GM12878 (cell line): ENCODE results near the gene PCDHA1. TPM values are rescaled to one million over a fixed set of nuclear protein-coding genes. Genes with fewer than 3 reads are reported as not detected.
A peak's percentile ranks its signal among the peaks of the same experiment; 100 is the strongest.

Source experiments
- ATAC-seq: fragments of 200-7000 bp; cut with Tn5 transposase; 3 replicates; pipeline ENCODE4 v1.9.1; 2020; ENCODE audit warnings: mild to moderate bottlenecking, moderate library complexity
- BruUV-seq: library from RNA; stranded (reverse); fragments of 400-500 nt; replicated peaks from 2 replicates; lab custom pipeline; 2021; lab: Mats Ljungman, UMichigan
- CTCF ChIA-PET: fragments of 300-600 bp; sonication (Branson Sonifier 250); formaldehyde crosslinking; extraction: SDS; loops from one replicate; lab custom pipeline; 2021; ENCODE audit warnings: inconsistent platforms; lab: Yijun Ruan, JAX
- POLR2A ChIA-PET: fragments of 350-600 bp; formaldehyde crosslinking; extraction: SDS; loops from one replicate; lab custom pipeline; 2021; ENCODE audit warnings: inconsistent platforms; lab: Charles Lee
- RAD21 ChIA-PET: fragments of 300-600 bp; sonication (Branson Sonifier 250); formaldehyde crosslinking; loops from one replicate; lab custom pipeline; 2023; ENCODE audit warnings: antibody characterized with exemption; ENCODE audit not compliant: unreplicated experiment; lab: Charles Lee
- SMC1A ChIA-PET: fragments of 300-600 bp; sonication (Branson Sonifier 250); formaldehyde crosslinking; loops from one replicate; lab custom pipeline; 2023; ENCODE audit not compliant: unreplicated experiment, uncharacterized antibody; lab: Charles Lee
- DNase-seq: peaks from one replicate; pipeline ENCODE4 v3.0.0-alpha.2; 2011; ENCODE audit warnings: low read depth, low spot score
- FAIRE-seq: peaks from 3 replicates; lab custom pipeline; 2011; peaks lifted over from hg19 to GRCh38; lab: Jason Lieb, UNC
- H2AFZ ChIP-seq: 2 replicates; pipeline ENCODE4 v1.6.0; 2011; ENCODE audit warnings: low read depth, low read length, control low read depth; ENCODE audit not compliant: control insufficient read depth
- H3K27ac ChIP-seq: 2 replicates; pipeline ENCODE4 v1.5.1; 2011; ENCODE audit warnings: control low read depth; ENCODE audit not compliant: control insufficient read depth, insufficient read depth
- H3K27me3 ChIP-seq, 2 experiments: replicated peaks in 1 of 2; 2 replicates each; pipeline versions ENCODE4 v1.6.0 to v1.6.1; 2011; ENCODE audit warnings: low read length in 1 of 2; ENCODE audit not compliant: control insufficient read depth in 2 of 2, insufficient read depth in 2 of 2
- H3K36me3 ChIP-seq, 2 experiments: 2 replicates each; pipeline ENCODE4 v1.5.1; 2011; ENCODE audit warnings: low read length in 1 of 2; ENCODE audit not compliant: control insufficient read depth in 2 of 2, insufficient read depth in 2 of 2
- H3K4me1 ChIP-seq: 2 replicates; pipeline ENCODE4 v1.6.1; 2011; ENCODE audit warnings: mild to moderate bottlenecking, low read length, moderate library complexity, mixed read lengths; ENCODE audit not compliant: control insufficient read depth, insufficient read depth
- H3K4me2 ChIP-seq: 2 replicates; pipeline ENCODE4 v1.6.0; 2011; ENCODE audit warnings: control low read depth; ENCODE audit not compliant: control insufficient read depth, insufficient read depth
- H3K4me3 ChIP-seq: fragments of 200-600 bp; sonication (generic); 2 replicates; pipeline ENCODE4 v1.5.1; 2016
- H3K79me2 ChIP-seq: 2 replicates; pipeline ENCODE4 v1.6.0; 2011; ENCODE audit warnings: low read length; ENCODE audit not compliant: control insufficient read depth, insufficient read depth
- H3K9ac ChIP-seq: 2 replicates; pipeline ENCODE4 v1.8.0; 2011; ENCODE audit warnings: low read length, control low read depth, mixed read lengths; ENCODE audit not compliant: control insufficient read depth, insufficient read depth
- H3K9me3 ChIP-seq: replicated peaks from 3 replicates; pipeline ENCODE4 v1.5.1; 2011; ENCODE audit warnings: mild to moderate bottlenecking, low read length; ENCODE audit not compliant: control insufficient read depth, insufficient read depth
- H4K20me1 ChIP-seq: 2 replicates; pipeline ENCODE4 v1.6.0; 2011; ENCODE audit not compliant: control insufficient read depth, insufficient read depth
- CTCF ChIP-seq, 3 experiments: IDR thresholded peaks in 2 of 3; conservative IDR thresholded peaks in 1 of 3; 2 replicates each; pipeline ENCODE4 v1.5.1; 2011; ENCODE audit warnings: low read depth in 3 of 3, low read length in 3 of 3, mild to moderate bottlenecking in 3 of 3, control low read depth in 2 of 3, moderate library complexity in 2 of 3, inconsistent platforms in 1 of 3, mixed read lengths in 1 of 3; ENCODE audit not compliant: control insufficient read depth in 2 of 3, insufficient read depth in 1 of 3; ENCODE audit errors: extremely low read depth in 1 of 3
- DPF2 ChIP-seq: fragments of 450-650 bp; IDR thresholded peaks from 2 replicates; pipeline ENCODE4 v1.6.1; 2017; ENCODE audit warnings: mild to moderate bottlenecking
- HCFC1 ChIP-seq: fragments of 150-350 bp; IDR thresholded peaks from 2 replicates; pipeline ENCODE4 v1.6.1; 2014; ENCODE audit warnings: low read length
- MAX ChIP-seq: IDR thresholded peaks from 2 replicates; pipeline ENCODE4 v1.6.1; 2012; ENCODE audit warnings: low read depth, low read length, improper control_type of control experiment
- MTA3 ChIP-seq: IDR thresholded peaks from 2 replicates; pipeline ENCODE4 v1.6.1; 2012; ENCODE audit warnings: low read length, inconsistent platforms, borderline replicate concordance
- MXI1 ChIP-seq: fragments of 150-350 bp; IDR thresholded peaks from 2 replicates; pipeline ENCODE4 v1.6.1; 2011; ENCODE audit warnings: low read depth, mild to moderate bottlenecking, inconsistent platforms, low read length, improper control_type of control experiment
- RBBP5 ChIP-seq: fragments of 200-600 bp; sonication (generic); conservative IDR thresholded peaks from 2 replicates; pipeline ENCODE4 v1.6.1; 2016
- RCOR1 ChIP-seq: conservative IDR thresholded peaks from 2 replicates; pipeline ENCODE4 v1.6.1; 2012; ENCODE audit warnings: low read depth, low read length, improper control_type of control experiment
- SIN3A ChIP-seq: IDR thresholded peaks from 2 replicates; pipeline ENCODE4 v1.6.1; 2012; ENCODE audit warnings: low read depth, low read length, improper control_type of control experiment
- TARDBP ChIP-seq: IDR thresholded peaks from 2 replicates; pipeline ENCODE4 v1.6.1; 2016; ENCODE audit warnings: borderline replicate concordance
- WGBS: methylation state at CpG from one replicate; pipeline ENCODE4 v1.1.6; 2016; ENCODE audit warnings: low lambda C conversion rate; ENCODE audit not compliant: insufficient replicate concordance, insufficient coverage; ENCODE audit errors: missing lambda C conversion rate; 5-methylcytosine and 5-hydroxymethylcytosine counted together
- in situ Hi-C: fragments of 300-500 bp; cut with MboI; formaldehyde crosslinking; loops from 9 replicates; pipeline ENCODE4 v1.14.3; 2018; ENCODE audit warnings: mixed read lengths
- intact Hi-C: fragments of 100-400 bp; cut with micrococcal nuclease; formaldehyde crosslinking; loops from one replicate; pipeline ENCODE4 v1.14.2; 2022; ENCODE audit not compliant: unreplicated experiment
- polyA plus RNA-seq, 11 experiments: library from polyadenylated mRNA; depleted of rRNA in 4 of 11; unstranded in 6 of 11; stranded (reverse) in 5 of 11; fragments of >200 nt; fragmentation: Nextera tagmentation in 4 of 11; fragmentation: Illumina TruSeq in 1 of 11; extraction: Ambion mirVana in 4 of 11; extraction: Trizol in 1 of 11; gene quantifications; 1 replicate in 1 of 11; 2 replicates in 10 of 11; pipeline versions ENCODE4 v1.2.1 to v1.2.3, GENCODE V29; 2011 to 2016; ENCODE audit warnings: inconsistent platforms in 2 of 11, missing spikeins in 2 of 11, low read depth in 1 of 11
- total RNA-seq, 4 experiments: library from RNA; depleted of rRNA in 3 of 4; stranded (reverse); fragments of >200 nt in 3 of 4; fragmentation: Illumina TruSeq in 1 of 4; extraction: Trizol in 1 of 4; gene quantifications; 2 replicates each; pipeline versions ENCODE4 v1.2.1 to v1.2.3, GENCODE V29; 2013 to 2021

Gene PCDHA1
- total and polyA plus RNA-seq, 10 of the 15 experiments (the other 5 are each of a cell fraction or from before 2014, with no cell fraction given), result 0.03 TPM; not detected in 9

- TF ChIP-seq RBBP5 (no peak), DPF2 (no peak), RCOR1 (no peak), HCFC1 (no peak), SIN3A (no peak), MTA3 (no peak), MAX (no peak)
These were observed 76.7 kb downstream of the PCDHA1 start (continued) for GRCh38 chr5:140862441-140863295.

- POLR2A ChIA-PET, result no interaction called here
These were observed 83.0 kb downstream of the PCDHA1 start, which contains the start of gene PCDHA11 for GRCh38 chr5:140868721-140869554. TSS of gene PCDHA11 (plus strand) at chr5:140868957. CDS start at chr5:140869104, 147 bp downstream.

More at GRCh38 chr5:140868721-140869554, 83.0 kb downstream of the PCDHA1 start, which contains the start of gene PCDHA11:
- no TSS peak for BruUV-seq
- peak in 1 of 3 experiments; percentile 13; a peak in 1 of 6 replicates for TF ChIP-seq CTCF (IDR thresholded peaks at IDR 0.05 in 2 of 3, conservative IDR thresholded peaks at IDR 0.05 in 1 of 3; ENCODE audit: control insufficient read depth in 2 of 3, extremely low read depth in 1 of 3, insufficient read depth in 1 of 3, low read depth in 3 of 3, low read length in 3 of 3)
- TF ChIP-seq TARDBP, result no peak
- TF ChIP-seq MXI1, result no peak
- CTCF ChIA-PET, result interaction anchor here (0.6 to 0.9 kb wide), 3 partner anchors 8 to 680 kb away, joined by 3 to 4 read pairs (median 4); no protein-coding TSS in a partner anchor
- Histone ChIP-seq H3K9me3 (no peaks in the 10 kb centered on the region; the same call in 1 of the 3 replicates), H3K79me2 (no peaks in the 10 kb centered on the region), H4K20me1 (no peaks in the 10 kb centered on the region), H3K4me2 (no peak within 1 kb of the TSS), H3K9ac (no peak within 1 kb of the TSS), H3K4me3 (no peak within 1 kb of the TSS), H3K4me1 (no peaks in the 10 kb centered on the region), H2AFZ (no peak within 1 kb of the TSS), H3K27me3 (no peaks in the 10 kb centered on the region), H3K27ac (no peak within 1 kb of the TSS), H3K36me3 (no peaks in the 10 kb centered on the region)
- 59% methylated on average over 37 of the region's 41 CpGs for WGBS
- DNase-seq (no peak), FAIRE-seq (no peak), ATAC-seq (no peak)
- in situ Hi-C loops, result no loop called here
- RAD21 ChIA-PET, result no interaction called here
- intact Hi-C loops, result no loop called here
- SMC1A ChIA-PET, result no interaction called here
